H1 (cell line): ENCODE results near the gene ADGRF5.

Source experiments
- ATF2 ChIP-seq: IDR thresholded peaks from 2 replicates; pipeline ENCODE4 v1.6.1; 2012; ENCODE audit warnings: low read length, inconsistent platforms
- ATF3 ChIP-seq: IDR thresholded peaks from 2 replicates; pipeline ENCODE4 v1.6.1; 2011; ENCODE audit warnings: low read depth, mild to moderate bottlenecking, low read length; ENCODE audit not compliant: insufficient read depth
- BRCA1 ChIP-seq: IDR thresholded peaks from 2 replicates; pipeline ENCODE4 v1.6.1; 2012; ENCODE audit warnings: low read depth, low read length, improper control_type of control experiment
- CEBPB ChIP-seq: IDR thresholded peaks from 2 replicates; pipeline ENCODE4 v1.6.1; 2012; ENCODE audit warnings: low read depth, low read length
- CTCF ChIP-seq, 3 experiments: IDR thresholded peaks; 1 replicate in 2 of 3; 2 replicates in 1 of 3; pipeline versions ENCODE4 v1.5.1 to v1.6.1; 2011; ENCODE audit warnings: low read length in 3 of 3, mild to moderate bottlenecking in 3 of 3, inconsistent platforms in 2 of 3, low read depth in 1 of 3, moderate library complexity in 1 of 3; ENCODE audit not compliant: insufficient read depth in 1 of 3; ENCODE audit errors: control extremely low read depth in 1 of 3
- EZH2 ChIP-seq: fragments of 200-600 bp; sonication (generic); IDR thresholded peaks from 2 replicates; pipeline ENCODE4 v1.7.1; 2012; ENCODE audit warnings: low read depth, mild to moderate bottlenecking, moderate library complexity, low read length, inconsistent platforms; ENCODE audit not compliant: severe bottlenecking
- NRF1 ChIP-seq: IDR thresholded peaks from 2 replicates; pipeline ENCODE4 v1.6.1; 2011; ENCODE audit warnings: mild to moderate bottlenecking, low read depth, low read length, improper control_type of control experiment
- PHF8 ChIP-seq: fragments of 200-600 bp; sonication (generic); conservative IDR thresholded peaks from 2 replicates; pipeline ENCODE4 v1.7.1; 2012; ENCODE audit warnings: low read depth, mild to moderate bottlenecking, inconsistent platforms, low read length, moderate library complexity
- POLR2A ChIP-seq, 2 experiments: IDR thresholded peaks; 1 replicate in 1 of 2; 2 replicates in 1 of 2; pipeline ENCODE4 v1.6.1; 2011; ENCODE audit warnings: low read depth in 2 of 2, low read length in 2 of 2, mild to moderate bottlenecking in 2 of 2; ENCODE audit errors: control extremely low read depth in 1 of 2
- POLR2AphosphoS5 ChIP-seq: IDR thresholded peaks from 2 replicates; pipeline ENCODE4 v1.6.1; 2011; ENCODE audit warnings: low read depth, low read length
- RFX5 ChIP-seq: IDR thresholded peaks from 2 replicates; pipeline ENCODE4 v1.6.1; 2011; ENCODE audit warnings: low read depth, low read length, improper control_type of control experiment, borderline replicate concordance
- SP1 ChIP-seq: IDR thresholded peaks from 2 replicates; pipeline ENCODE4 v1.6.1; 2011; ENCODE audit warnings: low read depth, low read length

- TF ChIP-seq POLR2A (IDR thresholded peaks at IDR 0.05; ENCODE audit: control extremely low read depth in 1 of 2, low read depth in 2 of 2, low read length in 2 of 2) (no peak), CTCF (IDR thresholded peaks at IDR 0.05; ENCODE audit: control extremely low read depth in 1 of 3, insufficient read depth in 1 of 3, low read depth in 1 of 3, low read length in 3 of 3) (no peak), RFX5 (no peak), SP1 (no peak), PHF8 (no peak), ATF2 (no peak), POLR2AphosphoS5 (no peak), CEBPB (no peak), BRCA1 (no peak), EZH2 (no peak), ATF3 (no peak), NRF1 (no peak)
Measured at GRCh38 chr6:46953921-46954320, 32.2 kb upstream of the ADGRF5 start.
